ENCODE data around the gene G6PD. TPM values are rescaled to one million over a fixed set of nuclear protein-coding genes. Genes with fewer than 3 reads are reported as not detected.

G6PD gene
- total and polyA plus RNA-seq, 2 donors (not counting 3 experiments of a cell fraction or from before 2014, with no cell fraction given), result 155 to 159 TPM

DNA sequence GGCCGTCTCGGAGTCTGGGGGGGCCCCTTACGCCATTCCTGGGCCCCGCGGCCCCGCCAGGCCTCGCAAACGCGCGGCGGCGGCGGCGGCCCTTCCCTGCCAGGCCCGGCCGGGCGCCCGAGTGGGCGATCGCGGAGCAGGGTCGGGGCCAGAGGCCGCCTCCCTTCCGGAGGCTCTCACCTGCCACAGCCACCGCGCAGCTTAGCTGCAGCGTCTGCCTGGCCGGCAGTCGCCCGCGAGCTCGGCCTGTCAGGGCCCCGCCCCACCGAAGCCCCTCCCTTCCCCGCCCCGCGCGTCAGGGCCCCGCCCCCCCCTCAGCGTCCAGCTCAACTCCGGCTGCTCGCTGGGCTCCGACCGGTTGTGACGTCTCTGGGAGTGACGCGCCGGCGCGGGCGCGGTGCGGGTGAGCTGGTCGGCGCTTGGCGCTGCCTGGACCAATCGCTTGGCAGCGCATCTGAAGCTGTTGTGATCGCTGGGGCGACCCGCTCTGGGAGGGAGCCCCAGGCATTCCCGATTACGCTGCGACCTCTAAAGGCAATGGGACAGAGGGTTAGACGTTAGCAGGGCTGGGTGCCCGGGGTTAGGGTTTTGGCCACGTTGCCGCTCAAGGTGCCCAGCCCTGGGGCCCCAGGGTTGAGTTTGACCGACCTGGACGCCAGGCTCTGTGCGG is 56.1 kb downstream of the G6PD start, which contains the start of gene SLC10A3:
Gene SLC10A3, minus strand, starts transcription at position 216 of the 670 bp plus-strand sequence. CDS start 1,689 bp downstream, outside the sequence.
- TF ChIP-seq POLR2A (IDR thresholded peaks at IDR 0.05; ENCODE audit: low read depth, low read length) (peak; percentile 80), MYC (IDR thresholded peaks at IDR 0.05; ENCODE audit: low read depth, low read length) (no peak), FOS (IDR thresholded peaks at IDR 0.05; ENCODE audit: borderline replicate concordance, insufficient read depth, low read length) (no peak), POLR2AphosphoS5 (IDR thresholded peaks at IDR 0.05; ENCODE audit: insufficient read depth, low read depth, low read length) (peak; percentile 44), EZH2 (IDR thresholded peaks at IDR 0.05; ENCODE audit: borderline replicate concordance, low read depth, low read length, severe bottlenecking) (no peak)
- TF ChIP-seq, protein P1, sequence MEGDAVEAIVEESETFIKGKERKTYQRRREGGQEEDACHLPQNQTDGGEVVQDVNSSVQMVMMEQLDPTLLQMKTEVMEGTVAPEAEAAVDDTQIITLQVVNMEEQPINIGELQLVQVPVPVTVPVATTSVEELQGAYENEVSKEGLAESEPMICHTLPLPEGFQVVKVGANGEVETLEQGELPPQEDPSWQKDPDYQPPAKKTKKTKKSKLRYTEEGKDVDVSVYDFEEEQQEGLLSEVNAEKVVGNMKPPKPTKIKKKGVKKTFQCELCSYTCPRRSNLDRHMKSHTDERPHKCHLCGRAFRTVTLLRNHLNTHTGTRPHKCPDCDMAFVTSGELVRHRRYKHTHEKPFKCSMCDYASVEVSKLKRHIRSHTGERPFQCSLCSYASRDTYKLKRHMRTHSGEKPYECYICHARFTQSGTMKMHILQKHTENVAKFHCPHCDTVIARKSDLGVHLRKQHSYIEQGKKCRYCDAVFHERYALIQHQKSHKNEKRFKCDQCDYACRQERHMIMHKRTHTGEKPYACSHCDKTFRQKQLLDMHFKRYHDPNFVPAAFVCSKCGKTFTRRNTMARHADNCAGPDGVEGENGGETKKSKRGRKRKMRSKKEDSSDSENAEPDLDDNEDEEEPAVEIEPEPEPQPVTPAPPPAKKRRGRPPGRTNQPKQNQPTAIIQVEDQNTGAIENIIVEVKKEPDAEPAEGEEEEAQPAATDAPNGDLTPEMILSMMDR (IDR thresholded peaks at IDR 0.05; ENCODE audit: extremely low read depth in 1 of 2, insufficient read depth in 1 of 2, low read depth in 1 of 2, low read length in 2 of 2), result no peak
- no peaks in the 10 kb centered on the region for H4K20me1 ChIP-seq (replicated peaks; ENCODE audit: control insufficient read depth, extremely low read depth, insufficient read depth, low read length)
- no peaks in the 10 kb centered on the region for H3K9me1 ChIP-seq (replicated peaks; ENCODE audit: control insufficient read depth, extremely low read depth, insufficient read depth, low read length)
- H3K36me3 ChIP-seq (ENCODE audit: control insufficient read depth in 2 of 2, extremely low read depth in 1 of 2, insufficient read depth in 2 of 2, low read length in 2 of 2), result no peaks in the 10 kb centered on the region
- peak; percentile 94 for DNase-seq (ENCODE audit: low read depth, low spot score)
- H3K9me3 ChIP-seq (replicated peaks; ENCODE audit: control insufficient read depth, insufficient read depth, low read length), result no peaks in the 10 kb centered on the region
- ChIA-PET POLR2A (interaction anchor here (0.6 to 1.5 kb wide), 3 partner anchors 12 to 83 kb away, joined by 3 to 7 read pairs (median 3); partner anchors contain the start of gene LAGE3), CTCF (interaction anchor here (1.0 to 2.2 kb wide), 4 partner anchors 8 to 82 kb away, joined by 3 to 11 read pairs (median 3); partner anchors contain the start of gene DNASE1L1)
- H3K27ac ChIP-seq (ENCODE audit: insufficient read depth, low read depth, low read length), result peak within 1 kb of the TSS; percentile 78
- H2AFZ ChIP-seq (ENCODE audit: low read depth, low read length), result peak within 1 kb of the TSS; percentile 87
- dilution Hi-C loops (cut with MboI; ENCODE audit: extremely low pct_ligation_motif_present, low sequenced_read_pairs) (no loop called here), intact Hi-C loops (cut with micrococcal nuclease) (loop anchor here (1.0 kb wide), 2 partner anchors 26 to 159 kb away; partner anchors contain the start of gene FAM3A)
- peak within 1 kb of the TSS; percentile 62 for H3K4me2 ChIP-seq (ENCODE audit: insufficient read depth, low read length)
- H3K79me2 ChIP-seq (ENCODE audit: control insufficient read depth, insufficient read depth, low read length), result peaks cover 3% of the 10 kb centered on the region
- FAIRE-seq, result peak; percentile 98
- no peaks in the 10 kb centered on the region for H3K27me3 ChIP-seq (ENCODE audit: control insufficient read depth in 2 of 2, insufficient read depth in 2 of 2, low read length in 2 of 2)
- peak within 1 kb of the TSS; percentile 51 to 68 (median 55) for H3K4me3 ChIP-seq (replicated peaks in 1 of 3; ENCODE audit: insufficient read depth in 1 of 3, low read depth in 1 of 3, low read length in 3 of 3)
- H3K4me1 ChIP-seq (ENCODE audit: control insufficient read depth, extremely low read depth, insufficient read depth, low read length), result no peaks in the 10 kb centered on the region
- no TSS peak for BruUV-seq (replicated peaks)
- H3K9ac ChIP-seq (replicated peaks; ENCODE audit: extremely low read depth, insufficient read depth, low read length), result peak within 1 kb of the TSS; percentile 85
